Ascending aorta (tissue), 2 donors: ENCODE data around the gene NDUFAF8. TPM values are rescaled to one million over a fixed set of nuclear protein-coding genes. Genes with fewer than 3 reads are reported as not detected.

Experiments used
- DNase-seq, 2 donors: peaks; one replicate each; pipeline ENCODE4 v3.0.0-alpha.2; 2019; ENCODE audit warnings: low spot score in 2 of 2
- H3K27ac ChIP-seq, 2 donors: fragments of 200-600 bp; sonication (generic); one replicate each; pipeline ENCODE4 v1.5.1; 2016 to 2017; ENCODE audit warnings: mild to moderate bottlenecking in 1 of 2
- H3K27me3 ChIP-seq: fragments of 200-600 bp; sonication (generic); one replicate; pipeline ENCODE4 v1.5.1; 2017
- H3K36me3 ChIP-seq, 2 donors: fragments of 200-600 bp; sonication (generic); one replicate each; pipeline ENCODE4 v1.5.1; 2016
- H3K4me1 ChIP-seq, 2 donors: fragments of 200-600 bp; sonication (generic); one replicate each; pipeline ENCODE4 v1.5.1; 2016 to 2017; ENCODE audit warnings: mild to moderate bottlenecking in 1 of 2
- H3K4me3 ChIP-seq, 2 donors: fragments of 200-600 bp; sonication (generic); one replicate each; pipeline ENCODE4 v1.5.1; 2016 to 2017; ENCODE audit warnings: mild to moderate bottlenecking in 1 of 2
- H3K9me3 ChIP-seq, 2 donors: fragments of 200-600 bp; sonication (generic); one replicate each; pipeline ENCODE4 v1.5.1; 2016
- CTCF ChIP-seq, 3 experiments: fragments of 200-600 bp in 2 of 3; fragments of 450-650 bp in 1 of 3; sonication (generic) in 2 of 3; IDR thresholded peaks; one replicate each; pipeline ENCODE4 v1.5.1; 2016 to 2019; ENCODE audit warnings: antibody characterized with exemption in 3 of 3, mild to moderate bottlenecking in 1 of 3, moderate library complexity in 1 of 3
- intact Hi-C: fragments of 100-400 bp; cut with DNase I; formaldehyde crosslinking; loops from one replicate; pipeline ENCODE4 v1.15.1; 2023
- total RNA-seq: library from RNA; depleted of rRNA; stranded (reverse); fragments of >200 nt; gene quantifications from one replicate; pipeline ENCODE4 v1.1.0, GENCODE V29; 2016

Gene NDUFAF8
- total RNA-seq, 1 donor from 2014 or later = 6.5 TPM

- peak overlapping the region; percentile 64 to 67 for H3K27ac ChIP-seq
- peaks cover 0 to 6% of the 10 kb centered on the region in 2 donors for H3K4me1 ChIP-seq
- intact Hi-C loops = no loop called here
- peaks cover 34 to 48% of the 10 kb centered on the region in 2 donors for H3K36me3 ChIP-seq
- DNase-seq = no peak
- no peaks in the 10 kb centered on the region for H3K9me3 ChIP-seq
- no peak for TF ChIP-seq CTCF (IDR thresholded peaks at IDR 0.05)
- no peaks in the 10 kb centered on the region for H3K27me3 ChIP-seq
- peak overlapping the region in 1 of 2 donors; percentile 45 for H3K4me3 ChIP-seq
Measured at GRCh38 chr17:81285894-81286293, 46.8 kb downstream of the NDUFAF8 start.

- Histone ChIP-seq H3K27ac (peak overlapping the region; percentile 64 to 67), H3K36me3 (peaks cover 33 to 41% of the 10 kb centered on the region in 2 donors)
Measured at GRCh38 chr17:81286491-81287145, 47.5 kb downstream of the NDUFAF8 start.

GRCh38 chr17:81287152-81287551, 48.0 kb downstream of the NDUFAF8 start:
- Histone ChIP-seq H3K36me3 (peaks cover 27 to 36% of the 10 kb centered on the region in 2 donors), H3K27me3 (no peaks in the 10 kb centered on the region), H3K27ac (no peak overlapping the region), H3K9me3 (no peaks in the 10 kb centered on the region), H3K4me3 (no peak overlapping the region), H3K4me1 (peaks cover under 1 to 7% of the 10 kb centered on the region in 2 donors)
- no peak for TF ChIP-seq CTCF (IDR thresholded peaks at IDR 0.05)
- intact Hi-C loops = no loop called here
- no peak for DNase-seq

More at GRCh38 chr17:81286491-81287145, 47.5 kb downstream of the NDUFAF8 start:
- Histone ChIP-seq H3K9me3 (no peaks in the 10 kb centered on the region), H3K4me3 (no peak overlapping the region), H3K27me3 (no peaks in the 10 kb centered on the region), H3K4me1 (peaks cover 0 to 6% of the 10 kb centered on the region in 2 donors)
- DNase-seq = no peak
- intact Hi-C loops = no loop called here
- no peak for TF ChIP-seq CTCF (IDR thresholded peaks at IDR 0.05)

GRCh38 chr17:81287741-81288430, 48.8 kb downstream of the NDUFAF8 start:
- no peaks in the 10 kb centered on the region for H3K27me3 ChIP-seq
- no peak overlapping the region for H3K4me3 ChIP-seq
- no peak for TF ChIP-seq CTCF (IDR thresholded peaks at IDR 0.05)
- peaks cover 4 to 9% of the 10 kb centered on the region in 2 donors for H3K4me1 ChIP-seq
- H3K36me3 ChIP-seq = peaks cover 25 to 32% of the 10 kb centered on the region in 2 donors
- no peak overlapping the region for H3K27ac ChIP-seq
- DNase-seq = no peak
- no peaks in the 10 kb centered on the region for H3K9me3 ChIP-seq
- intact Hi-C loops = no loop called here

GRCh38 chr17:81288715-81289114, 49.6 kb downstream of the NDUFAF8 start:
- no peaks in the 10 kb centered on the region for H3K9me3 ChIP-seq
- no peak overlapping the region for H3K4me3 ChIP-seq
- TF ChIP-seq CTCF (IDR thresholded peaks at IDR 0.05) = no peak
- no peaks in the 10 kb centered on the region for H3K27me3 ChIP-seq
- H3K27ac ChIP-seq = no peak overlapping the region
- intact Hi-C loops = no loop called here
- peaks cover 4 to 17% of the 10 kb centered on the region in 2 donors for H3K4me1 ChIP-seq
- peaks cover 22 to 26% of the 10 kb centered on the region in 2 donors for H3K36me3 ChIP-seq
- no peak for DNase-seq
